Nephron (organoid): Measurements from ENCODE around the gene VMAC.

Source experiments
- H3K27ac Mint-ChIP-seq, 3 experiments: 2 replicates each; pipeline ENCODE4 v1.8.0; 2020; ENCODE audit warnings: mixed read lengths in 3 of 3, mild to moderate bottlenecking in 2 of 3, moderate library complexity in 1 of 3
- H3K27me3 Mint-ChIP-seq: 2 replicates; pipeline ENCODE4 v1.8.0; 2021; ENCODE audit warnings: low read depth, mild to moderate bottlenecking, moderate library complexity, mixed read lengths
- H3K36me3 Mint-ChIP-seq: 2 replicates; pipeline ENCODE4 v1.8.0; 2020; ENCODE audit warnings: low read depth, mixed read lengths
- H3K4me1 Mint-ChIP-seq: 2 replicates; pipeline ENCODE4 v1.8.0; 2020; ENCODE audit warnings: mixed read lengths
- H3K4me3 Mint-ChIP-seq, 3 experiments: 2 replicates each; pipeline ENCODE4 v1.8.0; 2020; ENCODE audit warnings: mild to moderate bottlenecking in 3 of 3, mixed read lengths in 3 of 3, moderate library complexity in 2 of 3
- H3K9me3 Mint-ChIP-seq: 2 replicates; pipeline ENCODE4 v1.8.0; 2020; ENCODE audit warnings: mixed read lengths
- TF ChIP-seq, protein P1 (sequence below), 3 experiments: fragments of 200-600 bp; sonication (generic); IDR thresholded peaks; one replicate each; pipeline ENCODE4 v1.5.0; 2021; ENCODE audit warnings: antibody characterized with exemption in 3 of 3; ENCODE audit not compliant: unreplicated experiment in 3 of 3

Gene VMAC

DNA sequence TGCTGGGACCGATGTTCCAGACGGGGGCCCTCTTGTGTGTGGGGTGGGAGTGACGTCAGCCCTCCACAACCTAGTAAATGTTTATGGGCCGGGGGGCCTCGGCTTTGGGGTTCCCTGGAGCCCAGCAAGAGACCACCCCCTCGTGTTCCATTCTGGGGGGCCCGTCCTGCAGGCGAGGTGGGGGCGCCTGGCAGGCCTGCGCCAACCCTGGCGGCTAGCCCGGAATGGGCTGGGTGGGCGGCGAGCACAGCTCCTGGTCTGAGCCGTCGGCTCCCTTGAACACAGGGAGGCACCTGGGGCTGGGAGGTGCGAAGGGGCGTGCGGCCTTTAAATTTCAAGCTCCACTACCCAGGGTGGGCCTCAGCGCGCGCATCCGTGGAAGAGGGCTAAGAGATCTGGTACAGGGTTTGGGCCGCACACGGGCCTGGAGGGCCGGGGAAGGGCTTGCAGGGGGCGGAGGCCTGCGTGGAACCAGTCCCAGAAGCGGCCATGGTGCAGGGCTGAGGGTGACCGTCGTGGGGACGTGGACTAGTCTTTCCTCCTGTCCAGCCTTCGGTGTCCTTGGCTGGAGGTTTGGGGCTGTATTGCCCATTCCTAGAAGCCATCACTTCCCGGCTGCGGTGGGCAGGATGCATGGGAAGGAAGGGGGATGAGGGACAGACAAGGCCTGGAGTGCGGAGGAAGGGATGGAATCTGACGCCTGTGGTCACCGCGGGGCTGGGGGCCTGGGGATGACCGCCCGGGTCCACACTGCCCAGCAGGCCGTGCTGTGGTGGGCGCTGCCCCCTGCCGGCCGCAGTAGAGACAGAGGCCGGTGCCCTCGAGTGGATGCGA, 12.5 kb upstream of the VMAC start:
- Mint-ChIP-seq H3K27me3 (peaks cover 3% of the 10 kb centered on the region), H3K4me3 (no peak overlapping the region), H3K27ac (no peak overlapping the region), H3K9me3 (no peaks in the 10 kb centered on the region), H3K36me3 (peaks cover 3% of the 10 kb centered on the region), H3K4me1 (no peaks in the 10 kb centered on the region)
- TF ChIP-seq, protein P1, sequence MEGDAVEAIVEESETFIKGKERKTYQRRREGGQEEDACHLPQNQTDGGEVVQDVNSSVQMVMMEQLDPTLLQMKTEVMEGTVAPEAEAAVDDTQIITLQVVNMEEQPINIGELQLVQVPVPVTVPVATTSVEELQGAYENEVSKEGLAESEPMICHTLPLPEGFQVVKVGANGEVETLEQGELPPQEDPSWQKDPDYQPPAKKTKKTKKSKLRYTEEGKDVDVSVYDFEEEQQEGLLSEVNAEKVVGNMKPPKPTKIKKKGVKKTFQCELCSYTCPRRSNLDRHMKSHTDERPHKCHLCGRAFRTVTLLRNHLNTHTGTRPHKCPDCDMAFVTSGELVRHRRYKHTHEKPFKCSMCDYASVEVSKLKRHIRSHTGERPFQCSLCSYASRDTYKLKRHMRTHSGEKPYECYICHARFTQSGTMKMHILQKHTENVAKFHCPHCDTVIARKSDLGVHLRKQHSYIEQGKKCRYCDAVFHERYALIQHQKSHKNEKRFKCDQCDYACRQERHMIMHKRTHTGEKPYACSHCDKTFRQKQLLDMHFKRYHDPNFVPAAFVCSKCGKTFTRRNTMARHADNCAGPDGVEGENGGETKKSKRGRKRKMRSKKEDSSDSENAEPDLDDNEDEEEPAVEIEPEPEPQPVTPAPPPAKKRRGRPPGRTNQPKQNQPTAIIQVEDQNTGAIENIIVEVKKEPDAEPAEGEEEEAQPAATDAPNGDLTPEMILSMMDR (IDR thresholded peaks at IDR 0.05; ENCODE audit: unreplicated experiment in 3 of 3), result peak; percentile 73 to 78 (median 78)

- Mint-ChIP-seq H3K4me3 (no peak overlapping the region), H3K27me3 (peaks cover 3% of the 10 kb centered on the region), H3K9me3 (no peaks in the 10 kb centered on the region), H3K27ac (no peak overlapping the region), H3K36me3 (peaks cover 3% of the 10 kb centered on the region), H3K4me1 (no peaks in the 10 kb centered on the region)
- TF ChIP-seq, protein P1 (IDR thresholded peaks at IDR 0.05; ENCODE audit: unreplicated experiment in 3 of 3), result peak in 1 of 3 experiments; percentile 24
Observed at GRCh38 chr19:5892772-5893275, 11.8 kb upstream of the VMAC start.

- Mint-ChIP-seq H3K36me3 (peaks cover 3% of the 10 kb centered on the region), H3K4me1 (no peaks in the 10 kb centered on the region), H3K27ac (peak overlapping the region in 1 of 3 experiments; percentile 22), H3K9me3 (no peaks in the 10 kb centered on the region), H3K27me3 (peaks cover 3% of the 10 kb centered on the region), H3K4me3 (no peak overlapping the region)
- TF ChIP-seq, protein P1 (IDR thresholded peaks at IDR 0.05; ENCODE audit: unreplicated experiment in 3 of 3), result no peak
Observed at GRCh38 chr19:5893296-5893903, 11.3 kb upstream of the VMAC start.

GRCh38 chr19:5893907-5894703, 10.6 kb upstream of the VMAC start:
- Mint-ChIP-seq H3K4me1 (no peaks in the 10 kb centered on the region), H3K9me3 (no peaks in the 10 kb centered on the region), H3K27me3 (peaks cover 3% of the 10 kb centered on the region), H3K4me3 (no peak overlapping the region), H3K27ac (no peak overlapping the region), H3K36me3 (peaks cover 3% of the 10 kb centered on the region)
- TF ChIP-seq, protein P1 (IDR thresholded peaks at IDR 0.05; ENCODE audit: unreplicated experiment in 3 of 3), result no peak

DNA sequence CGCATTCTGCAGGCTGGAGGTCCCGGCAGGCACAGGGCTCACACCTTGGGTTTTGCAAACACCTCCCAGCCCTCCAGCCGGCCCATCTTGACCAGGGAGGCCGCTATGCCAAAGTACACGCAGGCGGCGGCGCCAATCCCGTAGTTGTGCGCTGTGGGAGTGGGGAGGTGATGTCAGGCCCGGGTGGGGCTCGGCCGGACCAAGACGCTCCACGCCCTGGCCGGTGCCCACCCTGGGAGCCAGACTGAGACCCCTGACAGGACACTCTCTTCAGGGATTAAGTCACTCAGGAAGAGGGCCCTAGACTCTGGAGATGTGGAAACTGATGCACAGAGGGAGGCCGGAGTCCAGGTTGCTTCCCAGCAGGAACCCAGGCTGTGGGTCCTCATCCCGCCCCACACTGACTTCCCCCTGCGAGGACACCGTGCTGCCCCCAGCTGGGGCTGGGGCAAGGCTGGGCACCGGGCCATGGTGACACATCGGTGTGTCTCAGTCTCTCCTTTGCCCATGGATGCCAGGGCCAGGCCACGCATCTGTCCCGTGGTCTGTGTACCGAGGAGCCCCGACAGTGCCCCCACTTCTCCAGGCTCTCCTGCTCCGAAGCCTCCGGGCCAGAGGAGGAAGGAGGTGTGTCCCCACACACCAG, 9.8 kb upstream of the VMAC start:
- peaks cover 3% of the 10 kb centered on the region for H3K27me3 Mint-ChIP-seq
- no peaks in the 10 kb centered on the region for H3K4me1 Mint-ChIP-seq
- TF ChIP-seq, protein P1 (IDR thresholded peaks at IDR 0.05; ENCODE audit: unreplicated experiment in 3 of 3), result no peak
- H3K36me3 Mint-ChIP-seq, result peaks cover 3% of the 10 kb centered on the region
- no peak overlapping the region for H3K4me3 Mint-ChIP-seq
- no peaks in the 10 kb centered on the region for H3K9me3 Mint-ChIP-seq
- no peak overlapping the region for H3K27ac Mint-ChIP-seq
